ENCODE data around the gene FRAT1. TPM values are rescaled to one million over a fixed set of nuclear protein-coding genes. Genes with fewer than 3 reads are reported as not detected.

The FRAT1 gene
- total RNA-seq, 1 experiment from 2014 or later, result 5.3 TPM

GRCh38 chr10:97366572-97366971 is 47.5 kb downstream of the FRAT1 start:
- H3K27ac ChIP-seq (ENCODE audit: low read length), result no peak overlapping the region
- no peak for TF ChIP-seq REST (IDR thresholded peaks at IDR 0.05; ENCODE audit: insufficient read depth in 1 of 2, low read depth in 2 of 2, low read length in 1 of 2)
- no peak for TF ChIP-seq TCF7L2 (IDR thresholded peaks at IDR 0.05; ENCODE audit: low read depth, low read length)
- TF ChIP-seq CTCF (IDR thresholded peaks at IDR 0.05), result no peak
- no peak for TF ChIP-seq SIN3A (IDR thresholded peaks at IDR 0.05; ENCODE audit: borderline replicate concordance, insufficient read depth, low read depth, low read length)
- TF ChIP-seq POLR2AphosphoS5 (IDR thresholded peaks at IDR 0.05; ENCODE audit: low read depth, low read length), result no peak
- no peak for ATAC-seq
- intact Hi-C loops (cut with micrococcal nuclease; ENCODE audit: unreplicated experiment) (no loop called here), in situ Hi-C loops (cut with HindIII; ENCODE audit: low pct_unique_long_range_greater_than_20kb, low sequenced_read_pairs) (no loop called here)
- H3K4me1 ChIP-seq (ENCODE audit: control insufficient read depth, insufficient read depth, low read length), result no peaks in the 10 kb centered on the region
- no TSS peak for BruUV-seq (replicated peaks)
- H3K9me3 ChIP-seq (ENCODE audit: control insufficient read depth, insufficient read depth, low read depth, low read length), result no peaks in the 10 kb centered on the region
- H3K36me3 ChIP-seq (ENCODE audit: control insufficient read depth, insufficient read depth, low read length), result peaks cover 21% of the 10 kb centered on the region
- H3K4me3 ChIP-seq (ENCODE audit: low read depth in 2 of 2, low read length in 2 of 2), result no peak overlapping the region
- POLR2A ChIA-PET, result no interaction called here
- CTCF ChIA-PET, result no interaction called here
- no peak for DNase-seq (ENCODE audit: low read depth, low spot score)
- no peaks in the 10 kb centered on the region for H3K27me3 ChIP-seq (ENCODE audit: control insufficient read depth, insufficient read depth, low read length)

GRCh38 chr10:97367126-97367649 is 48.1 kb downstream of the FRAT1 start:
- intact Hi-C loops (cut with micrococcal nuclease; ENCODE audit: unreplicated experiment), result no loop called here
- ChIA-PET CTCF (no interaction called here), POLR2A (no interaction called here)
- Histone ChIP-seq H3K27ac (ENCODE audit: low read length) (no peak overlapping the region), H3K27me3 (ENCODE audit: control insufficient read depth, insufficient read depth, low read length) (no peaks in the 10 kb centered on the region), H3K36me3 (ENCODE audit: control insufficient read depth, insufficient read depth, low read length) (peaks cover 24% of the 10 kb centered on the region), H3K9me3 (ENCODE audit: control insufficient read depth, insufficient read depth, low read depth, low read length) (no peaks in the 10 kb centered on the region), H3K4me3 (ENCODE audit: low read depth in 2 of 2, low read length in 2 of 2) (no peak overlapping the region), H3K4me1 (ENCODE audit: control insufficient read depth, insufficient read depth, low read length) (no peaks in the 10 kb centered on the region)
- in situ Hi-C loops (cut with HindIII; ENCODE audit: low pct_unique_long_range_greater_than_20kb, low sequenced_read_pairs), result no loop called here
- no TSS peak for BruUV-seq (replicated peaks)
- DNase-seq (ENCODE audit: low read depth, low spot score) (no peak), ATAC-seq (no peak)
- TF ChIP-seq REST (IDR thresholded peaks at IDR 0.05; ENCODE audit: insufficient read depth in 1 of 2, low read depth in 2 of 2, low read length in 1 of 2) (no peak), SIN3A (IDR thresholded peaks at IDR 0.05; ENCODE audit: borderline replicate concordance, insufficient read depth, low read depth, low read length) (no peak), TCF7L2 (IDR thresholded peaks at IDR 0.05; ENCODE audit: low read depth, low read length) (no peak), CTCF (IDR thresholded peaks at IDR 0.05) (no peak)

Other genes starting within 250 kb of the FRAT1 start
- gene SLIT1, start 133.3 kb upstream of the FRAT1 start, total RNA-seq (2021; ENCODE audit: unreplicated experiment), result 2.6 TPM
- gene ARHGAP19, start 26.6 kb upstream of the FRAT1 start, total RNA-seq (2021; ENCODE audit: unreplicated experiment), result 28.9 TPM
- 16.7 TPM for gene FRAT2, start 15.5 kb downstream of the FRAT1 start, total RNA-seq (2021; ENCODE audit: unreplicated experiment)
- 94.9 TPM for gene RRP12, start 82.1 kb downstream of the FRAT1 start, total RNA-seq (2021; ENCODE audit: unreplicated experiment)
- gene PGAM1, start 106.9 kb downstream of the FRAT1 start, total RNA-seq (2021; ENCODE audit: unreplicated experiment), result 726 TPM
- gene EXOSC1, start 126.7 kb downstream of the FRAT1 start, total RNA-seq (2021; ENCODE audit: unreplicated experiment), result 60.3 TPM
- gene ZDHHC16, start 126.9 kb downstream of the FRAT1 start, total RNA-seq (2021; ENCODE audit: unreplicated experiment), result 64.5 TPM
- 83.3 TPM for gene MMS19, start 179.2 kb downstream of the FRAT1 start, total RNA-seq (2021; ENCODE audit: unreplicated experiment)
- 55.6 TPM for gene UBTD1, start 179.7 kb downstream of the FRAT1 start, total RNA-seq (2021; ENCODE audit: unreplicated experiment)

Data from Panc1 (cell line).